Cortex of kidney (tissue), 1 donor: ENCODE results near the gene PLEK.
"Not testable (repeated sequence)": the region's sequence is repeated elsewhere in the genome, so short reads cannot be mapped to it uniquely, and the experiment has no call there.

ENCODE experiments used
- DNase-seq: peaks from one replicate; lab custom pipeline; 2025; lab: John Stamatoyannopoulos, UW

Gene PLEK

GRCh38 chr2:68365087-68365486, at the start of gene PLEK:
TSS of gene PLEK (plus strand) at chr2:68365282. CDS start at chr2:68365352, 70 bp downstream.
- DNase-seq = no peak

- DNase-seq = no peak
These were observed 49.0 kb upstream of the PLEK start for GRCh38 chr2:68316111-68316510.

- no peak for DNase-seq
These were observed 46.8 kb upstream of the PLEK start for GRCh38 chr2:68317971-68318913.

- DNase-seq = no peak
These were observed 46.1 kb upstream of the PLEK start for GRCh38 chr2:68318914-68319397.

- no peak for DNase-seq
These were observed 45.5 kb upstream of the PLEK start, which contains the start of gene CNRIP1 for GRCh38 chr2:68319398-68320117. TSS of gene CNRIP1 (minus strand) at chr2:68319949. CDS start at chr2:68319400, 549 bp downstream.

GRCh38 chr2:68320118-68320641, 44.9 kb upstream of the PLEK start:
- no peak for DNase-seq

GRCh38 chr2:68325056-68325455, 40.0 kb upstream of the PLEK start:
- DNase-seq = no peak

- DNase-seq = no peak
These were observed 36.2 kb upstream of the PLEK start for GRCh38 chr2:68328901-68329300.

GRCh38 chr2:68330691-68331090, 34.4 kb upstream of the PLEK start:
- DNase-seq = no peak

GRCh38 chr2:68333009-68333408, 32.1 kb upstream of the PLEK start:
- no peak for DNase-seq

- DNase-seq = no peak
These were observed 31.2 kb upstream of the PLEK start for GRCh38 chr2:68333931-68334330.

GRCh38 chr2:68336192-68336591, 28.9 kb upstream of the PLEK start:
- DNase-seq = no peak

- no peak for DNase-seq
These were observed 24.6 kb upstream of the PLEK start for GRCh38 chr2:68340226-68341061.

GRCh38 chr2:68341062-68341329, 24.1 kb upstream of the PLEK start:
- no peak for DNase-seq

GRCh38 chr2:68341583-68341982, 23.5 kb upstream of the PLEK start:
- no peak for DNase-seq

GRCh38 chr2:68342470-68342869, 22.6 kb upstream of the PLEK start:
- DNase-seq = no peak

GRCh38 chr2:68344031-68344430, 21.1 kb upstream of the PLEK start:
- DNase-seq = no peak

GRCh38 chr2:68345129-68345875, 19.8 kb upstream of the PLEK start:
- no peak for DNase-seq

GRCh38 chr2:68349091-68349490, 16.0 kb upstream of the PLEK start:
- not testable (repeated sequence) for DNase-seq

GRCh38 chr2:68351997-68352396, 13.1 kb upstream of the PLEK start:
- DNase-seq = no peak
